Mucosa of gallbladder (tissue), 1 donor: ENCODE measurements around the gene PRKG1. TPM values are rescaled to one million over a fixed set of nuclear protein-coding genes. Genes with fewer than 3 reads are reported as not detected.

Experiments
- DNase-seq: peaks from one replicate; pipeline ENCODE4 v3.0.0-alpha.2; 2020; ENCODE audit warnings: low spot score
- total RNA-seq: library from RNA; stranded (reverse); gene quantifications from one replicate; pipeline ENCODE4 v1.2.1, GENCODE V29; 2021
- donor health status: DM: no; HTN: no; CAD: no.

The PRKG1 gene
- total RNA-seq, 1 donor from 2014 or later: 28.3 TPM

GRCh38 chr10:51876503-51876902 lies 802.2 kb downstream of the PRKG1 start:
- no peak for DNase-seq

DNA sequence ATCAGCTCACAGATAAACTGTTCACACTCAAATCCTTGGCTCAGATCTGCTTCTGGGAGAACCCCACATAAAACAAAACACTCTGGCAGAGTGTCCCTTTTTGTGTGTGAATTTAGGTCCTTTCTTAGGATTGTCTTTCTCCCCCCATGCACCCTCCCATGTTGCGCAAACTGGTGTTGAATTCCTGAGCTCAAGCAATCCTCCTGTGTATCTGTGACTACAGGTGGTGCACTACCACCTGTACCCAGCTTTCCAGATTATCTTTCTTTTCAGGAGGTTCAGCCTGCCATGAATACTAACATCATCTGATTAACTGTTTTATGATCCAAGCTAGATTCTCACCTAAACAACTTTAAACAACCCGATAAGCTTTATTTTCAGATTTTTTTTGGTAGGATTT lies 802.7 kb downstream of the PRKG1 start:
- no peak for DNase-seq

- DNase-seq: no peak
These were observed 803.3 kb downstream of the PRKG1 start for GRCh38 chr10:51877636-51878035.

- DNase-seq: no peak
These were observed 804.4 kb downstream of the PRKG1 start for GRCh38 chr10:51878695-51879094.

DNA sequence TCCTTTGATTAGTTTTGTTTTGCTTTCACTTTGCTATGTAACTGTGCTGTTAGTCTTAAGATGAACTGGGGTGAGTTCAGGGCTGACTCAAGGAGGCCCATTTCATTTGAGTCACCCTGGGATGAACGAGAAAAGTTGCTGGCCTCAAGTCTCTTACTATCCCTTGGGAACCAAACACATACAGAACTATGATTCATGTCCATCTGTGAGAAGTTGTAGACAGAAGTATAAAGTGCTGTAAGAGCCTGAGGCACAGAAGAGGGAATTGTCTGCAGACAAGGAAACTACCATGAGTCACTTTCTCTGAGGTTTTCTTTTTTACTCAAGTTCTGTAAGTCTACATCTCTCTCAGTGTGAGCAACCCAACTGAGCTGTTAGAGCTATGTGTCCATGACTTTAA lies 805.0 kb downstream of the PRKG1 start:
- no peak for DNase-seq

GRCh38 chr10:51881213-51881612 lies 806.9 kb downstream of the PRKG1 start:
- DNase-seq: no peak

DNA sequence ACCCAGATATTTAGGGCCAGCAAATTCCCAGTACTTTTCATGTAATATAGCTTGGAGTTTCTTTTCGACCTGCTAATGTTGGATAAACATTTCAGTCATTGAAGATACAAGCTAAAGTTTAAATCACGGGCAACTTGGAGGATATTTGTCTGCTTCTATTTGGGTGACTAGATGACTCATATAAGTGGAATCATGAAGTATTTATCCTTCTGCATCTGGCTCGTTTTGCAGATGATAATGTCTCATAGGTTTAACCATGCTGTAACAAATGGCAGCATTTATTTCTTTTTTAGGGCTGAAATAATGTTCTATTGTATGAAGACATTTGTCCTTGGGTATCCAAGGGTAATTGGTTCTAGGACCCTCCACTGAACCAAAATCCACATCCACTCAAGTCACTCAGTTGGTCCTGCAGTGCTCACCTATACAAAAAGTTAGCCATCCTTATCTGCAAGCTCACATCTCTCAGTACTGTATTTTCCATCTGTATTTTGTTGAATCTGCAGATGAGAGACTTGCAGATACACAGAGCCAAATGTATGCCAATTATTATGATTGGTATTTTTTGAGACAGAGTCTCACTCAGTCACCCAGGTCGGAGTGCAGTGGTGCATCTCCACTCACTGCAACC lies 812.3 kb downstream of the PRKG1 start:
- no peak for DNase-seq

- DNase-seq: no peak
These were observed 814.0 kb downstream of the PRKG1 start for GRCh38 chr10:51888263-51888662.

- no peak for DNase-seq
These were observed 818.0 kb downstream of the PRKG1 start for GRCh38 chr10:51892313-51892712.

DNA sequence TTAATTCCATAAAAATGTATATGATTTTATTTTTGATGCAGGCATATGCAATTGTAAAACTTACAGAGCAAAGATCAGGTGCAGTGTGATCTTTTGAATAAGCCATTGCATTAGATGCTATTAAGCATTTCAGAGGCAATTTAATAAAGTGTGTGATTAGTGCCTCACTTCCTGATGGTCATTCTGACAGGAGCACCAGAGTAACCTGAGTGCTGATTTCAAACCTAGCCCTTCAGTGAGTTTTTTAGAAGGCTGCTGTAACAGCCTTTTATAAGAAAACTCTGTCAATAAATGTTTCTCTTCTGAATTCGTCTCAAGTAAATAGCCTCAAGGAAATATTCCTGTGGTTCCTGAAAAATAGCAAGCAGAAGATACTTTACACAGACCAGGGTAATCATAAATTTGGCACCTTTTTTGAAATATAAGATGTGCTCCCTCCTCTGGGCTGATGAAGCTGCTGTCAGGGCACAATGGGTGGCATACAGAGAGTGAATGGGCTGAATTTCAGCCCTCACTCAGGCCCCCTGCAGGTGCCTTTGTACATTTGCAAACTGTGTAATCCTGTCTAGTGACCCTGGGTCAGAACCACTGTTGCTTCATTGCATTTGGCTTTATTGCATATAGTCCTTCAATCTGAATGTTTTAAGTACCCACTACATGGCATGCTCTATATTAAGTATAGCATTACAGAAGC lies 818.8 kb downstream of the PRKG1 start:
- DNase-seq: no peak

DNA sequence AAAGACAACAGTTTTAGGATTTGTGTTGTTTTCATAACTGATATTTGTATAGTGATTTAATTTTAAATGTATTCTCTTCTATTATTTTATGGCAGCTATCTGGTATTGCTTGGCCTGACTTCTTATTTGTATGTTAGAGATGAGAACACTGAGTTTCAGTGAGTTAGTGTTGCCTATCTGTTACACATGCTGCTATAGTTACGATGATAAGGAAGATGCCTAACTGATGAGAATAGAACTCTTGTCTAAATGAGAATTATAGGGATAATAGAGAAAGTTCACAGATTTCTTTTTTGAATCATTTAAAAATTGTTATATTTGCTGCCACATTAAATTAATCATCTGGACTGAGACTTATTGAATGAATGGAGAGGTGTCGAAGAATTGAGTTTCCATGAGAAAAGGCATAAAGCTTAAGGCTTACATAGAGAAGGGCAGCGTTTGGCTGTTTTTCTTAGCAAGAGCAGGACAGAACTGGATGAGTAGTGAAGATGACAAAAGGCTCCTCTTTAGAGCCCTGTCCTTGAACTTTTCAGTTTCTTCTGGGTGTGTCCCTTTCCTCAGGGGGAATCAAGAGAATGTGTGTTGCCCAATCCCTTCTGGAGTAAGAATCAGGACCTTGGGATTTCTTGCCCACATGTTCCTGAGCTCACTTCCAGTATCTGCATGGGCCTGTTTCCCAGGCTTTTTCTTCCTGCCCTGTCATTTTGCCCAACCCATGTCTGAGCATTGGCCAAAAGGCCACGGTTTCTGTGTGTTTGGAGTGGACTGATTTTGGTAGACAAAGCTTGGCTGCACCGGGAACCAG lies 820.7 kb downstream of the PRKG1 start:
- DNase-seq: peak; percentile 12

GRCh38 chr10:51896849-51897248 lies 822.6 kb downstream of the PRKG1 start:
- DNase-seq: no peak

DNA sequence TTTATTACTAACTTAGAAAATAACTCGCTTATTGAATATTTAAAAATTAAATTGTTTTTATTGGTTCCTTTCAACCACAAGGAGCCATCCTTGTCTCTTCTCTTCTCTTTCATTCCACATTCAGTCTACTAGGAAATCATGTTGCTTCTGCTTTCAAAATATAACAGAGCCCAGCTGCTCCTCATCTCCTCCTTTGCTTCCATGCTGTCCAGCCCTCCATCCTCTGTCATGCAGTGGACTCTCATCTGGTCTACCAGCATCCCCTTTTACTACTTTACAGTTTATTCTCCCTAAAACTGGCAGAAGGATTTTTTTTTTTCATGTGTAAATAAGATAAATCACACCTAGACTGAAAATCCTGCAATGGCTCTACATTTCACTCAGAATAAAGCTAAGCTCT lies 823.3 kb downstream of the PRKG1 start:
- no peak for DNase-seq

DNA sequence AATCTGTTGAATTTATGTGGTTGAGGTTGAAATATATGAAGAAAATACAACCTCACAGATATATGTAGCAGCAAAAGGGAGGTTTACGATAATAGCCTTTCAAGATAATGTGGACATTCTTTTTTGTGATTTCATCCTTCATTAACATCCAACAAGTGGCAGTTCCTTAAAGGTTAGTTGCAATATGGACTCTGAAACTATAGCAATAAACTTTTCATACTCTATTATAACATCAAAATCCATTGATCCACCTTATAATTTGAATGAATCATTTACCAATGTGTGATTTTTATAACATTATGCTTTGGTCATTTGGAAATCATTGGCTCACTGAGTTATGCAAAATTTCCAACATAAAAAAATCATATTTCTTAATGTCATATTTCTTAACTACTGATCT lies 825.9 kb downstream of the PRKG1 start:
- DNase-seq: no peak

GRCh38 chr10:51903675-51904074 lies 829.4 kb downstream of the PRKG1 start:
- no peak for DNase-seq

DNA sequence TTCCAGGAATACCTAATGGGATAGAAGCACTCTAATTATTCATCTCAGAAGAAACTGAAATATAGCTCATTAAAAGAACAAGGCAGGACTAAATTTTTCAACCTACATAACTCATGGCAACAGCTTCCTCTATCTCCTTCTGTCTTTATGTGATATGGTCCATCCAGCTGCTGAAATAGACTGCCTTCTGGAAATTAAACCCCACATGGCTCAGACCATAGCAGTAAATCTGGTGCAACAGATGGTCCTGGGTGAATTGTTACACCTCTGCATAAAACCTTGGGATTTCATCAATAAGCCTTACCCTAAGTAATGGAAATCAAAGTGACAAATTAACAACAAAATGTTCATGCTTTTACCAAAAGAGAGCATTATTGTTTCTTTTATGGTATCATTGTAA lies 830.7 kb downstream of the PRKG1 start:
- DNase-seq: no peak

DNA sequence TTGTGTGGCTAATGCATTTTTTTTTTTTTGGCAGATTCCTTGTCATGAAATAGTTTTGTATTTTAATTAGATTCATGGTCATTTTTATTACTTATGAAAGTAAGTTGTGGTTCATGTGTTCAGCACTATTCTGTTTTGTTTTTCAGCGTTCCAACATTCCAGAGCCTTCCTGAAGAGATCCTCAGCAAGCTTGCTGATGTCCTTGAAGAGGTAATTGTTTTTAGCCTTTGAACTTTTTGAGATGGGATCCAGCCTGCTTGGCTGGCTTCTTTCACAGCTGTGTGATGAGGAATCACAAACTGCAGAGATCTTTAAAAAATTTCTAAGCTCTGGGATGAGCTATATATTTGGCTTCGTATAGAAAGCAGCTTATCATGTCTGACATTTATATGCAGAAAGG lies 833.1 kb downstream of the PRKG1 start:
- DNase-seq: no peak

GRCh38 chr10:51910189-51910588 lies 835.9 kb downstream of the PRKG1 start:
- no peak for DNase-seq

DNA sequence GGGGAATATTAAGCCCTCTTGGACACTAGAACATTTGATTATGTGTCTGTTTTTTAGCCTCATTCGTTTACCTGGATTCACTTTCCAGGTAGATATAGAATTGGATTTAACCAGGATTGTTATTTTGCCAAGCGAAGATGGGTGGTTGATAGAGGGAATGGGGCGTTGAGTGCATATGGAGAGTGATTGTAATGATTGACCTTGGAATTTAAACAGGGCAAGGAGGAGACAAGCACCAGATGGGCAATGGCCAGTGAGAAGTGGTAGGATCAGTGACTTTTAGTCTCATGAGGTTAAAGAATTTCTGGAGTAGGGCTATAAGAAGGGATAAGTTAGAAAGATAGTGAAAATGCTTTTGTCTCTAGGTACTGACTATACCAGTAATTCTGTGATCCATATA lies 836.3 kb downstream of the PRKG1 start:
- DNase-seq: no peak

DNA sequence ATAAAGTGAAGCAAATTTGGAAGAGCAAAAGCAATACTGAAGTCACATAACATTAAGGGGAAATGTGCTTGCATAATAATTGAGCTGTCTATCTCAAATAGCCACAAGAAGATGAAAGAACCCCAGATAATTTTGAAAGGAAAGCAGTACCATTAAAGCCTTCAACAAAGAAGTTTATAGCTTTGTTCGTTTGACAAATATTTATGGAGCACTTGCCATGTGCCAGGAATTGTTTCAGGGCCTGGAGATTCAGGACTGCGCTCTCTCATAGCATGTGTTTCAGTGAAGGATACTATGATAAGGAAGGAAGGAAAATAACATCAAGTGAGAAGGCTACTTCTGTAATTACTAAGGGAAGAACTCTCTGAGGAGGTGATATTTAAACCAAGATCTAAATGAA lies 837.4 kb downstream of the PRKG1 start:
- DNase-seq: no peak

GRCh38 chr10:51915031-51915542 lies 840.8 kb downstream of the PRKG1 start:
- no peak for DNase-seq

DNA sequence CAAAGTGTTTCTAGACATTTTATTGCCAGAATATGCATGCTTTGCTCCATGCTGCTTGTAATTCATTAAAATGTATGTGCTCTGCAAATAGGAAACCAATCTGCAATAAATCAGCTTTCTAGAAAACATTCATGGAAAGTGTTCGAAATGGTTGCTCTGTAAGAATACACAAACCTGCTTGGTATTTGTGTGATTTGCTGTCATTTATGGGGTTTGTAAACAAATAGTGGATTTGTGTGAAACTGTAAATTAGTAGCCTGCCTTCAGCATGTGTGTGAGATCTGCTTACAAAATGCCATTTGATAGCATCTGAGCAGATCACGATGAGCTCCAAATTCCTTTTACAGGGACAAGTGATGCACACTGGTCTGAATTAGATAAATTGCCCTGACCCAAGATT lies 844.2 kb downstream of the PRKG1 start:
- DNase-seq: no peak

GRCh38 chr10:51918884-51919325 lies 844.6 kb downstream of the PRKG1 start:
- no peak for DNase-seq
